Measurements from ENCODE around the gene PDGFC.

The PDGFC gene

DNA sequence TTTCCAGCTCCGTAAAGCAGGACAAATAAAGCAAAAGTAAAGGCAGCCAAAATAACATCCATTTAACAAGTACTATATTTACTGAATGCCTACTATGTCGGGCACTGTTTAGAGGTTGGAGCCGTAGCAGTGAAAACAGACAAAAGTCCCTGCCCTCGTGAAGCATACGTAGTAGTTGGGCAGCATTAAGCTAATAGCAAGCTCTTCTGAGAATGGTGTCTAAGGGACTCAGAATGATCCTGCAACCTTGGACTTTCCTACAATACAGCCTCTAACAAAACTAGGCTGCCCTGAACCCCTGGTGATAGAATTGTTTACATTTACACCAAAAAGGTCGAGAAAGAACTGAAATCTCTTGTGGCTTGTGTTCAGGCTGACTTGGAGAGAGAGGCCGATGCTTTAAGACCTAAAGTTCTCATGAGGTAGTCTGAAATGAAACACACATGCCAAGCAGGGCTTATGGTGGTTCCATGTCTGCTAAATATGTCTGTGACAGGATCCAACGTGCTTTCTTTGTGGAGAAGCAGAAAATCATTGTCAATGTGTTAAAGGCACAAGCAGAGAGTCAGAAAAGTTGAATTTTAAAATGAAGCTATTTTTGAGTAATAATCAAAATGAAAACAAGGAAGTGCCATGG, 898 bp upstream of the PDGFC start:
- no peak for DNase-seq

- DNase-seq: no peak
These were observed 379 bp downstream of the PDGFC start for GRCh38 chr4:156971165-156971675.

DNA sequence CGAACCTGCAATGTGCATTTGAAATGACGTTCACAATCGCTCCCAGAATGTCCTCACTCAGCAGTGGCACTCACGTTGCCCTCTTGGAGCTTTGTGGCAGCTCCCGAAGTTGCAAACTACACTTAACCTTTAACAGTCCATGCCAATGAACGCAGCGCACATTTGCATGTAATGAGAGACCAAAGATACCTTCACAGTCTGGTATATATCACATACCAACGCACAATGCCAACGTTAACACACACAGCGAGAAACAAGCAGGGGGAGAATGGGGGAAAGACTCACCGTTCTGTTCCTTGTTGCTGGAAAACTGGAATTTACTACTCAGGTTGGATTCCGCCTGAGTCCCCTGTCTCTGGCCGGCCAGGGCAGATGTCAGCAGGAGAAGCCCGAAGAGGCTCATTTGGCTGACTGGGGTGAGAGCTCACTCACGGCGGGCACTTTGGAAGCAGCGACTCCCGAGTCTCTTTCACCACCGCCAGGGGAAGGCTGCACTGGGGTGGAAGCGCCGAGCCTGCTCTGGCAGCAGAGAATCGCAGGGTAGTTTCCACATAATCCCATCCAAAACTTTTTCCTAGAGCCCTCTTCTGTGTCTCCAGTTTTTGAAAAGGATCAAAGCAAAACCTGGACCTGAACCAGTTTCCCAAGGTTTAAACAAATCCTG, 966 bp downstream of the PDGFC start:
- DNase-seq: no peak

- no peak for DNase-seq
These were observed 1.7 kb downstream of the PDGFC start for GRCh38 chr4:156969911-156970310.

DNA sequence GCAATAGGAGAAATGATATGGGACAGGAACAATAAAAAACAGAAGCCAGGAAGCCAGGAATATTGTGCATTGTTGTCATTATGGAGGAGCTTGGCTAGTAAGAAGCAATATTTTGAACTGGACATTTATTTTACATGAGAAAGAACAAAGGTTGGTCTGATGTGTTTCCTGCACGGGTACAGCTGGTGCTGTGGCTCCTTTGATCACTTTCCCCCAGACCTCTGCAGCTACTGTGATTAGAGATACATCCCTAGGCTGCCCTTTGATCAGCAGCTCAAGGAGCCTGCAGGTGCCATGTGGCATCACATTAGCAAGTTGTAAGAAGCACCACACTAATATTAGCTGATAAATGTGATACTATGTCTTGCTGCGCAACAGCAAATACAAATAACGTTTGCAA, 2.5 kb downstream of the PDGFC start:
- no peak for DNase-seq

- DNase-seq: no peak
These were observed 3.1 kb downstream of the PDGFC start for GRCh38 chr4:156968479-156968984.

- DNase-seq: no peak
These were observed 4.8 kb downstream of the PDGFC start for GRCh38 chr4:156966836-156967235.

- DNase-seq: no peak
These were observed 8.2 kb downstream of the PDGFC start for GRCh38 chr4:156963419-156963818.

GRCh38 chr4:156962528-156962974, 9.0 kb downstream of the PDGFC start:
- no peak for DNase-seq

DNA sequence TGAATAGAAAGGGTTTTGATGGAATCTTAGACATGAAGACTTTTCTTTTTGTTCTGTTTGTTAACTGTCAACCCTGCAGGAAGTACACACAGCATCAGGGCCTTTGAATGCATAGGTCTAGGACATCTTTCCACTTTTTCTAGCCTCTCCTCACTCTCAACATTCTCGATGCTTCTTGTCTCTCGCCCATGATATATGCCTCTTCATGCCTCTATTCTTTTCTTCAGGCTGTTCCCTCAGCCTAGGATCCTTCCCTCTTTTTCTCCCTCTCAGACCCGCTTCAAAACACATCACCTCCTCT, 9.6 kb downstream of the PDGFC start:
- no peak for DNase-seq

DNA sequence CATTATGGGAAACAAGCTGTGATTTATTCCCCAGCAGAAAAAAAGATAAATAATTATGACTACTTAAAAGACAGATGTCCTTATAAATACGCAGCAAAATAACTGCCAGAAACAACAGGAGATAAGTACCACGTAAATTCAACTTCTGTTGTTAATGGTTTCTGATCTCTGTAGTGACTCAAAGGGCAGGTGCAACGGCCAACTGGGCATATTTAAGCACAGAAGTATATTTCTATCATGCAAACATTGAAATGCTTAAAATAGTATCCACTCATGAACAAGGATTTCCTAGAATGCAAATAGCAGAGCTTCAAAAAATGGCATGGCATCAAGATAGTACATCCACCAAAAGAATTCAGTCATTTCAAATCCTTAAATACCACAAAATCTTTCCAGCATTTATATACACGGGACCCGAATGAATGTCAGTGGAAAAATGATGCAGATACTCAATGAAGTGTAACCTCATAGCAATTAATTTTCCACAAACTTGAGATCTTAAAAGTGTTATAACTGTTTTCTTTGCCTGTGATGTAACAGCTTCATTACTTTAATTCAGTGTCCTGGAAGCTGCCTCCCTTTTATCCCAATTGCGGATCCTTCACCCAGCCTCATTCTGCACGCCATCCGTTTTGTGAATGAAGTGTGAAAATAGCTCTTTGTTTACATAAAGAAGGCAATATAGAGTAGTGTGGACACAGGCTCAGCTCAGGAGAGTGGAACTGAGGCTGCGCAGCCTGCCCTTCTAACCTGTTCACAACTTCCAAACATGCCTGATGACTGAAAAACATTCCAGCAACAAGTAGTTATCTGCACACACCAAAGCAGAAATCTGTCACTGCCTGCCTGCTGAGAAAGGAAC, 10.2 kb downstream of the PDGFC start:
- no peak for DNase-seq

DNA sequence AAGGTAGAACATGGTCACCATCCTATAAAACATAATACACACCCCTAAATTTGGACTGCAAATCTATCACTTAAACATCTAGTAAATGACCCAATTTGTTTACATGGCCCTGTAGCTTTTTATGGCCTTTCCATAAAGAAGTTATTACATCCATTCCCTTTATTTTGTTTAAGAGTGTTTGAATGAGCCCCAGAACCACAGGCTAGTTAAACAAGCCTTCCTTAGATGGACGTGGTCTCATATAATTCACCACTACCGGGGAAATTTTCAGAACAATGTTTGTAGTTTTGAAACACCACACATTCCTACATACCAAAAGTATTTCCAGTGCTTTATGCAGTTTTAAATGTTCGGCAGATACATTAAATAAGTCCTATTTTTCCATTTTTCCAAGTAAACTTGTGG, 12.3 kb downstream of the PDGFC start:
- no peak for DNase-seq

DNA sequence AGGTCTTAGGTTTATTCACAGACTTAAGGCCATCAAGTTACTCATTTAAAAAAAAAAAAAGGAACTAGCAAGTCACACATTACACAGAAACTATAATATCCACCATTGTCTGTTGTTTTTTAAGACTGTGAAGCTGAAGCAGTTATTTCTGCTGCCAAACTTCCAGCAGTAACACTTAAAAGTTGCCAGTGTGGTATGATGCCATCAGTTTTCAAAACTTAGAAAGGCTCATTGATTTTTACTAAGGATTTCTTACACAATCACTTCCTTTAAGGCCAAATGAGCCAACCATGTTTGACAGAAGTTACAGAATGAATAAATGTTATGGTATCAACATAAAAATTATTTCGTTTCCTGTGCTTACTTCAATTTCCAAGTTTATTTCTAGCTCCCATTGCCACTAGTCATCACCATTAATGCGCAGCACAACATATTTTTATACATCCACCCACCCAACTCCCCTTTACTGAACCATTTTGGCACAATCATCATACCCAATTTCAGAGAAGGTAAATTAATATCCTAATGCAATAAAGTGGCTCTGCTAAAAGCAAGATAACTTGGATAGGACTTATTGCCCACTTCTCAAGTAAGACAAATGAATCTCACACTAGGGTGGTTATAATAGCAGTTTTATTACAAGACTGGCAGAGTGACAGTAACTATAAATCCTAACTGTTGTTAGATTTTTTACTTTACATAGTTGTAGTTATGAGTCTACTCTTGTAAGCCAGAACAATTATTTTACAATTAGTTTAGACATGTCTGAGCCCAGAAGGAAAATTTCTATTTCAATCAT, 13.1 kb downstream of the PDGFC start:
- DNase-seq: no peak

GRCh38 chr4:156957556-156957955, 14.0 kb downstream of the PDGFC start:
- no peak for DNase-seq

GRCh38 chr4:156956826-156957368, 14.7 kb downstream of the PDGFC start:
- DNase-seq: no peak

DNA sequence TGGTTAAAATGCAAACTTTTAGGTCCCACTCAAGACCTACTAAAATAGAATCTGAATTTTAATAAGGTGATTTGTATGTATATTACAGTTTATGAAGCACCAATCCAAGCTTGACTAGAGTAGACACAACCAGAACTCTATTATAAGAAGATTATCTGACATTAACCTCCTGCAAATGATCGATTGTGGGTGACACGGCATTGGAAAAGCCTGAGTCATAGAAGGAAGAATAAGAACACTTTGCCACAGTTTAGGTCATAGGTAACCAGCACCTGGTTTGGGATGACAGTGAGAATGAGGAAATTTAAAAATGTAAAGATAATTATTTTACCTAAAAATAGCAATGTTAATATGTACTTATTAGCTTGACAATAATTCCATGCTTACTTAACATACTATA, 15.2 kb downstream of the PDGFC start:
- DNase-seq: no peak

DNA sequence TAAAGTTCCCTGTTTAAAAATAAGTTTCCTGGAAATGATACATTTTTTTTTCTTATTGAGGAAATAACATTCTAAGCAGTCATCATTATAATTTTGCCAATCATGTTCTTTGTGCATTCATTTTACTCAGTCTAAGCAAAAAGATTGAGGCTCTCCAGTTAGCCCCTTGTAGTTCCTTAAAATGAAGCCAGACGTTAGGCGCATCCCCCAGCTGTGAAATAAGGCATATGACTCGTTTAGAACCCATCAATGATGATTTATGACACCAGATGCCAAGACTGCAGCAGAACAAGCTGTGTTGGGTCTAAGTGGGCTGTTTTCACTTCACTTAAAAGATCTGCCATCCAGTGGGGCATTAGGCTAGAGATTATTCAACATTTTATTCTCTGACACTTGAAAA, 17.0 kb downstream of the PDGFC start:
- DNase-seq: no peak

GRCh38 chr4:156953951-156954350, 17.6 kb downstream of the PDGFC start:
- no peak for DNase-seq

- DNase-seq: no peak
These were observed 18.6 kb downstream of the PDGFC start for GRCh38 chr4:156953001-156953400.

- DNase-seq: no peak
These were observed 19.4 kb downstream of the PDGFC start for GRCh38 chr4:156952078-156952759.

GRCh38 chr4:156950948-156951347, 20.7 kb downstream of the PDGFC start:
- DNase-seq: no peak

DNA sequence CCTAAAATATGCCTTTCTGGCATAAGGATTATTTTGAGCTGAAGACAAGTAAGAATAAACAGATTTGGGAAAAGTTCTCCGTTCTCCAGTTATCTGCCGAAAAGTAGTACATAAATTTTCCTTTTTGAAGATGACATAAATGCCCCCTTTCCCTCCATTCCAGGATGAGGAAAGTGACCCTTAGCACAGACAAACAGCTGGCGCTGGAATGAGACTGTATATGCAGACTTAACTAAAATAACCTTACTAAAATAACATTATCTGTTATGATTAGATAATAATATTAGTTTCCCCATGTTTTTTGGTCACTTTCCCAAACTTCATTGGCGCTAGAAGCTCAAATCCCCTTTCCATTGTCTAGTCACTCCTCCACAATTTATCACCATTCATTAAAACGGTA, 21.5 kb downstream of the PDGFC start:
- DNase-seq: no peak
